GM12875 (cell line): ENCODE data around the gene OR5AU1.
A peak's percentile ranks its signal among the peaks of the same experiment; 100 is the strongest.

Experiments used
- H3K4me3 ChIP-seq: one replicate; pipeline ENCODE4 v1.5.1; 2011; ENCODE audit warnings: low read depth, low read length, control low read depth
- CTCF ChIP-seq: IDR thresholded peaks from 2 replicates; pipeline ENCODE4 v1.5.1; 2011; ENCODE audit warnings: low read depth, mild to moderate bottlenecking, control low read depth, inconsistent platforms, low read length, moderate library complexity, borderline replicate concordance; ENCODE audit not compliant: insufficient read depth

OR5AU1 gene

GRCh38 chr14:21106498-21107282, 49.2 kb downstream of the OR5AU1 start:
- H3K4me3 ChIP-seq, result no peak overlapping the region
- peak; percentile 88 for TF ChIP-seq CTCF

DNA sequence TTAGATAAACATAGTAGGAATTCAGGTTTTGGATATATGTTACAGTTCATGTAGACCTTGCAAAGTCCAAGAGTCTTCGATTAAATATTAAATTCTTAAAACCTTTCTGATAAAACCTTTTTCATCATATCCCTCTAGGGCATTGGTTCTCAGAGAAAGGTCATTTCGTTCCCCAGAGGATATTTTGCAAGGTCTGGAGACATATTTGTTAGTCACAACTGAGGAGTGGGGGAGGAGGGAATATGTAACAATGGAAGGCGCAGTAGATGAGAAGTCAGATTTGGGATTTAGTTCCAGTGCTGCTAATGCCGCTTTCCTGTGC, 49.7 kb downstream of the OR5AU1 start:
- no peak for TF ChIP-seq CTCF
- no peak overlapping the region for H3K4me3 ChIP-seq

DNA sequence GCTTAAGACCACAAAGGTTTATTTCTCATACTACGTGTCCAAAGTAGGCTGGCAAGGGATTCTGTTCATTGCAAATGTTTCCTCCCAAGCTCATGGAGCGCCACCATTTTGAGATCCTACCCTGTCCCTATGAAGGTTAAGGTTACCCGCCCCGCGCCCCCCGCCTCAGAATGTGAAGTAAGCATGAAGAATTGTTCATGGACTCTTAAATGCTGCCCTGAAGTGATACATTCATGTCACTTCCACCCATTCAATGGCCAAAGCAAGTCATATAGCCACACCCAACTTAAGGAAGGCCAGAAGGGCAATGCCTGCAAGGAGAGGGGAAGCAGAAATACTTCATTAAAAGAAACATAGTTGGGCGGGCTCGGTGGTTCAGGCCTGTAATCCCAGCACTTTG, 50.8 kb downstream of the OR5AU1 start:
- H3K4me3 ChIP-seq, result no peak overlapping the region
- no peak for TF ChIP-seq CTCF
